Keratinocyte (primary cell): ENCODE data around the gene RAD18. TPM values are rescaled to one million over a fixed set of nuclear protein-coding genes. Genes with fewer than 3 reads are reported as not detected.

Source experiments
- DNase-seq: peaks from one replicate; pipeline ENCODE4 v3.0.0-alpha.2; 2011; ENCODE audit warnings: low read depth, missing footprints, low spot score
- FAIRE-seq: peaks from 2 replicates; lab custom pipeline; 2011; peaks lifted over from hg19 to GRCh38; lab: Jason Lieb, UNC
- H2AFZ ChIP-seq: 2 replicates; pipeline ENCODE4 v1.6.0; 2012; ENCODE audit warnings: low read length, control low read depth, inconsistent platforms; ENCODE audit not compliant: control insufficient read depth
- H3K27ac ChIP-seq: 2 replicates; pipeline ENCODE4 v1.5.1; 2011; ENCODE audit warnings: low read length; ENCODE audit not compliant: control insufficient read depth, insufficient read depth
- H3K27me3 ChIP-seq: 3 replicates; pipeline ENCODE4 v1.6.0; 2011; ENCODE audit warnings: low read length; ENCODE audit not compliant: control insufficient read depth, insufficient read depth; ENCODE audit errors: extremely low read depth
- H3K36me3 ChIP-seq, 2 experiments: 2 replicates in 1 of 2; 3 replicates in 1 of 2; pipeline ENCODE4 v1.5.1; 2011; ENCODE audit warnings: low read length in 2 of 2, mild to moderate bottlenecking in 1 of 2; ENCODE audit not compliant: control insufficient read depth in 2 of 2, insufficient read depth in 2 of 2; ENCODE audit errors: extremely low read depth in 1 of 2
- H3K4me1 ChIP-seq: 3 replicates; pipeline ENCODE4 v1.5.1; 2011; ENCODE audit warnings: low read length; ENCODE audit not compliant: control insufficient read depth, insufficient read depth; ENCODE audit errors: extremely low read depth
- H3K4me2 ChIP-seq: 3 replicates; pipeline ENCODE4 v1.6.0; 2011; ENCODE audit warnings: low read depth, low read length; ENCODE audit not compliant: control insufficient read depth, insufficient read depth; ENCODE audit errors: extremely low read depth
- H3K4me3 ChIP-seq, 3 experiments: fragments of 200-600 bp in 1 of 3; sonication (generic) in 1 of 3; 2 replicates in 2 of 3; 3 replicates in 1 of 3; pipeline ENCODE4 v1.5.1; 2011 to 2016; ENCODE audit warnings: low read length in 3 of 3, mild to moderate bottlenecking in 3 of 3, control low read depth in 2 of 3, inconsistent platforms in 1 of 3, low read depth in 1 of 3, mixed read lengths in 1 of 3, mixed run types in 1 of 3, moderate library complexity in 1 of 3; ENCODE audit not compliant: control insufficient read depth in 2 of 3, insufficient read depth in 2 of 3; ENCODE audit errors: extremely low read depth in 1 of 3
- H3K79me2 ChIP-seq: 2 replicates; pipeline ENCODE4 v1.6.0; 2012; ENCODE audit warnings: low read length; ENCODE audit not compliant: control insufficient read depth, insufficient read depth
- H3K9ac ChIP-seq: 3 replicates; pipeline ENCODE4 v1.6.0; 2011; ENCODE audit warnings: low read length; ENCODE audit not compliant: control insufficient read depth, insufficient read depth; ENCODE audit errors: extremely low read depth
- H3K9me1 ChIP-seq: 3 replicates; pipeline ENCODE4 v1.6.0; 2011; ENCODE audit warnings: low read length; ENCODE audit not compliant: control insufficient read depth, insufficient read depth; ENCODE audit errors: extremely low read depth
- H3K9me3 ChIP-seq: 2 replicates; pipeline ENCODE4 v1.5.1; 2012; ENCODE audit warnings: low read depth, low read length; ENCODE audit not compliant: control insufficient read depth
- H4K20me1 ChIP-seq: 3 replicates; pipeline ENCODE4 v1.6.0; 2011; ENCODE audit warnings: low read length; ENCODE audit not compliant: control insufficient read depth, insufficient read depth; ENCODE audit errors: extremely low read depth
- CTCF ChIP-seq, 3 experiments: IDR thresholded peaks in 1 of 3; conservative IDR thresholded peaks in 1 of 3; optimal IDR thresholded peaks in 1 of 3; 2 replicates in 2 of 3; 3 replicates in 1 of 3; pipeline versions ENCODE3 to v1.5.1; 2011; ENCODE audit warnings: low read length in 3 of 3, mild to moderate bottlenecking in 3 of 3, moderate library complexity in 2 of 3, control low read depth in 1 of 3, inconsistent platforms in 1 of 3; ENCODE audit not compliant: insufficient read depth in 2 of 3; ENCODE audit errors: extremely low read depth in 1 of 3
- EZH2 ChIP-seq: IDR thresholded peaks from one replicate; pipeline ENCODE4 v1.6.1; 2012; ENCODE audit warnings: inconsistent platforms, mild to moderate bottlenecking, low read length, moderate library complexity
- dilution Hi-C: fragments of 300-500 bp; cut with MboI; formaldehyde crosslinking; loops from one replicate; pipeline ENCODE4 v1.7.0; 2020; ENCODE audit warnings: low sequenced_read_pairs; ENCODE audit not compliant: extremely low pct_ligation_motif_present
- polyA plus RNA-seq, 5 experiments: library from polyadenylated mRNA; depleted of rRNA in 3 of 5; stranded (reverse) in 3 of 5; stranded (forward) in 1 of 5; unstranded in 1 of 5; fragments of >200 nt; gene quantifications; 1 replicate in 1 of 5; 2 replicates in 3 of 5; 3 replicates in 1 of 5; pipeline versions ENCODE4 v1.2.1 to v1.2.3, GENCODE V29; 2011 to 2012; ENCODE audit warnings: missing spikeins in 2 of 5, low read depth in 1 of 5, low replicate concordance in 1 of 5

RAD18 gene
- polyA plus RNA-seq, 1 donor (not counting 4 experiments of a cell fraction or from before 2014, with no cell fraction given) = 16.0 TPM

- H3K27ac ChIP-seq = no peak overlapping the region
- H2AFZ ChIP-seq = no peak overlapping the region
- no peak for TF ChIP-seq EZH2
- no peak for TF ChIP-seq CTCF (optimal IDR thresholded peaks at IDR 0.05 in 1 of 3, IDR thresholded peaks at IDR 0.05 in 1 of 3, conservative IDR thresholded peaks at IDR 0.05 in 1 of 3; ENCODE audit: extremely low read depth in 1 of 3, insufficient read depth in 2 of 3, low read length in 3 of 3)
- no peaks in the 10 kb centered on the region for H3K9me3 ChIP-seq
- peaks cover 9% of the 10 kb centered on the region in 2 experiments for H3K36me3 ChIP-seq
- H3K4me3 ChIP-seq = no peak overlapping the region
- dilution Hi-C loops = no loop called here
- no peak overlapping the region for H3K9ac ChIP-seq
- H3K4me1 ChIP-seq = no peaks in the 10 kb centered on the region
- H3K9me1 ChIP-seq = no peaks in the 10 kb centered on the region
- no peak overlapping the region for H3K4me2 ChIP-seq
- H3K27me3 ChIP-seq = no peaks in the 10 kb centered on the region
- DNase-seq (no peak), FAIRE-seq (no peak)
- H3K79me2 ChIP-seq = no peaks in the 10 kb centered on the region
- H4K20me1 ChIP-seq = no peaks in the 10 kb centered on the region
Measured at GRCh38 chr3:9007928-9008327, 44.7 kb upstream of the RAD18 start.

- dilution Hi-C loops = no loop called here
- H3K9me3 ChIP-seq = no peaks in the 10 kb centered on the region
- H3K27ac ChIP-seq = no peak overlapping the region
- H4K20me1 ChIP-seq = no peaks in the 10 kb centered on the region
- no peak overlapping the region for H3K9ac ChIP-seq
- H3K79me2 ChIP-seq = no peaks in the 10 kb centered on the region
- FAIRE-seq (no peak), DNase-seq (no peak)
- H3K27me3 ChIP-seq = no peaks in the 10 kb centered on the region
- no peak overlapping the region for H3K4me2 ChIP-seq
- TF ChIP-seq EZH2 = no peak
- no peak for TF ChIP-seq CTCF (optimal IDR thresholded peaks at IDR 0.05 in 1 of 3, IDR thresholded peaks at IDR 0.05 in 1 of 3, conservative IDR thresholded peaks at IDR 0.05 in 1 of 3; ENCODE audit: extremely low read depth in 1 of 3, insufficient read depth in 2 of 3, low read length in 3 of 3)
- peaks cover 9% of the 10 kb centered on the region in 2 experiments for H3K36me3 ChIP-seq
- no peak overlapping the region for H3K4me3 ChIP-seq
- H3K4me1 ChIP-seq = no peaks in the 10 kb centered on the region
- no peak overlapping the region for H2AFZ ChIP-seq
- H3K9me1 ChIP-seq = no peaks in the 10 kb centered on the region
Measured at GRCh38 chr3:9007213-9007612, 43.9 kb upstream of the RAD18 start.
